Stimulated activated CD4-positive, alpha-beta T cell treated with anti-CD3 and anti-CD28 coated beads, Interleukin-4, amount 100 ng/mL, for 48 hours (primary cell): Measurements from ENCODE around the gene SUGCT.
"Not testable (repeated sequence)": the region's sequence is repeated elsewhere in the genome, so short reads cannot be mapped to it uniquely, and the experiment has no call there.

Experiments
- DNase-seq, 2 donors: peaks; one replicate each; pipeline ENCODE4 v3.0.0-alpha.2; 2020; ENCODE audit warnings: low read depth in 2 of 2

Gene SUGCT

GRCh38 chr7:40572810-40573465 lies 438.1 kb downstream of the SUGCT start:
- DNase-seq, result no peak

GRCh38 chr7:40579401-40579800 lies 444.6 kb downstream of the SUGCT start:
- DNase-seq, result no peak

GRCh38 chr7:40580776-40581175 lies 446.0 kb downstream of the SUGCT start:
- DNase-seq, result no peak

- DNase-seq, result no peak
These were observed 447.7 kb downstream of the SUGCT start for GRCh38 chr7:40582539-40582938.

- no peak for DNase-seq
These were observed 449.1 kb downstream of the SUGCT start for GRCh38 chr7:40583667-40584444.

- DNase-seq, result no peak
These were observed 450.0 kb downstream of the SUGCT start for GRCh38 chr7:40584667-40585433.

- no peak for DNase-seq
These were observed 451.4 kb downstream of the SUGCT start for GRCh38 chr7:40586197-40586596.

GRCh38 chr7:40587419-40587818 lies 452.6 kb downstream of the SUGCT start:
- DNase-seq, result no peak

- no peak for DNase-seq
These were observed 460.3 kb downstream of the SUGCT start for GRCh38 chr7:40595129-40595528.

GRCh38 chr7:40595832-40596231 lies 461.0 kb downstream of the SUGCT start:
- DNase-seq, result no peak

GRCh38 chr7:40597517-40597916 lies 462.7 kb downstream of the SUGCT start:
- DNase-seq, result no peak

GRCh38 chr7:40598915-40599314 lies 464.1 kb downstream of the SUGCT start:
- DNase-seq, result no peak

GRCh38 chr7:40599836-40600235 lies 465.0 kb downstream of the SUGCT start:
- no peak for DNase-seq

- not testable (repeated sequence) for DNase-seq
These were observed 467.5 kb downstream of the SUGCT start for GRCh38 chr7:40602351-40602750.

- DNase-seq, result peak in 1 of 2 donors; percentile 9
These were observed 470.0 kb downstream of the SUGCT start for GRCh38 chr7:40604601-40605438.

GRCh38 chr7:40608321-40609075 lies 473.7 kb downstream of the SUGCT start:
- DNase-seq, result no peak

GRCh38 chr7:40610461-40610860 lies 475.7 kb downstream of the SUGCT start:
- DNase-seq, result no peak

GRCh38 chr7:40611095-40611871 lies 476.5 kb downstream of the SUGCT start:
- DNase-seq, result no peak

GRCh38 chr7:40612298-40612697 lies 477.5 kb downstream of the SUGCT start:
- no peak for DNase-seq

GRCh38 chr7:40619647-40620046 lies 484.8 kb downstream of the SUGCT start:
- no peak for DNase-seq
